Measurements from ENCODE around the gene CES1.
"Not testable (repeated sequence)": the region's sequence is repeated elsewhere in the genome, so short reads cannot be mapped to it uniquely, and the experiment has no call there.

Gene CES1

DNA sequence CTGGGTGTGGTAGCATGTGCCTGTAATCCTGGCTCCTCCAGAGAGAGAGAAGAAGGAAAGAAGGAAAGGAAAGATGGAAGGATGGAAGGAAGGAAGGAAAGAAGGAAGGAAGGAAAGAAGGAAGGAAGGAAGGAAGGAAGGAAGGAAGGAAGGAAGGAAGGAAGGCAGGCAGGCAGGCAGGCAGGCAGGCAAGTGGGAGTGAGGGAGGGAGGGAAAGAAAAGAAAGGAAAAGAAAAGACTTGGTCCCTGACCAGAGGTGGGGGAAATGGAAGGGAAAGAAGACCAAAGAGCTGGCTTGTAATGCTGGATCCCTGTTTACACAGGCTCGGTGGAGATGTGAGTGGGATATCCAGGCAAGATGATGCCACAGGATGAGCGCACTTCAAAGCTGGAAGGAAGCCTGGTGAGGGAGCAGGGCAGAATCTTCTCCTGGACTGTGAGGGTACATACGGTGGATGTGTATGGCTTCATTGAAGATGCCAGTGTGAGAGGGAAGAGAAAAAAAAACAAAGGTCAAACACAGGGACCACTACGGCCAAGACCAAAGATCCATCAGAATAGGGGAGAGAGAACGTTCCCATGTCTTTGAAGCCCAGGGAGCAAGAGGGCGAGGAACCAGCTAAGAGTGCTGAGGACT lies 2.1 kb downstream of the CES1 start:
- DNase-seq: no peak

DNA sequence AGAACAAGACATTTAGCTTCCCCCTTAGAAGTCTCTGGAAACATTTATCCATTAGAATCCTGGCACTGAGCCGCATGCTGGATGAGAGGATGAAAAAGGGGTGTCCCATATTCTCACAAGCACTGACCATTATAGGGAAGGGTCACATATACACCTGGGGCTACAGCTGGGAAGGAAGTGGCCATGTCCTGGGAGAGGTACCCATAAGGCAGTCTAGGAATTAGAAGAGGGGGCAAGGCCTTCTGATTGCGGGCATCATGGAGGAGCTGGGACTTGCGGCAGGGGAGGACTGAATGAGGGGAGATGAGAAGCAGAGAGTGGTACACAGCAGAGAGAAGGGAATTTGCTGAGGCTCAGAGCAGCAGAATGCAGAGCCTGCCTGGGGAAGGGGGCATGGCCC lies 3.7 kb downstream of the CES1 start:
- DNase-seq: not testable (repeated sequence)

DNA sequence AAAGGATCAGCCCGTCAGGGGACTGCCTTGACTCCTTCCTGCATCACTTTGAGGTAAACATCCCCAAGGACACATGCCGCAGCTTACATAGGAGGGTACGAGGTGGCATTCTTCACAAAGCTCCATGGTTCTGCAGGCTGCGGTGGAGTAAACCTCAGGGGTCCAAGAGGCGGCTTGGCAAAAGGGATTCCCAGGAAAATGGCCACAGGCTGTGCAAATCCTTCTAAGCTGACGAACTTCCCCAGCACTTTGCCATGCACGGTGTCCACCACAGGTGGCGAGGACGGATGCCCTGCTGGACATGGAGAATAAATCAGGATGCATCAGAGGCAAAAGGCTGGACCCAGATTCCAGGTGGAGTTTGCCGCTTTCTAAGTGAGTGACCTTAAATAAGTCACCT lies 4.2 kb downstream of the CES1 start:
- no peak for DNase-seq

DNA sequence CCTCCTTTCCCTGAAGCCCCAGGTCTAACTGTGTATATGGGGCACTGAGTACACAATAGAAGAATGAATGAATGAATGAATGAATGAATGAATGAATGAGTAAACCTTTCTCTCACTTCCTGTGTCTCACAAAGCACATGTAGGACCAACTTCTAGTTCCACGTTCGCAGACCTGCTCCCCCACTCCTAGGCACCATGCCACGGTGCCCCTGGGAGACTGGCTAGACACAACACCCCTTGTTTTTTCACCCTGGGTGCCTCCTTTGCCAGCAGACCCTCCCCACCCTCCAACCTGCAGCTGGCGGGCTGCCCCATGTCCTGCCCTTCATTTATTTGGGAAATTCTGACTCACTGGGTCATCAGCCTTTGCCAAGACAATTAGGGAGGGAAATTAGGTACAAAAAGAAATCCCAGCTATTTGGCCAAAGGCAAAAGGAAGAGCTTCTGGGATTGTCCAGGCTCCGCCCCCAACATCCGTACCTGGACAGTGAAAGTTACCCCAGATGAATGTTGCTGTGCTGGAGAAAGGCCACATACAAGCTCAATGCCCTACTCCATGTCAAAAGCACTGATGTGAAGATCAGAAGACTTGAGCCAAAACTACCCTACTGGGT lies 7.7 kb downstream of the CES1 start:
- DNase-seq: no peak

DNA sequence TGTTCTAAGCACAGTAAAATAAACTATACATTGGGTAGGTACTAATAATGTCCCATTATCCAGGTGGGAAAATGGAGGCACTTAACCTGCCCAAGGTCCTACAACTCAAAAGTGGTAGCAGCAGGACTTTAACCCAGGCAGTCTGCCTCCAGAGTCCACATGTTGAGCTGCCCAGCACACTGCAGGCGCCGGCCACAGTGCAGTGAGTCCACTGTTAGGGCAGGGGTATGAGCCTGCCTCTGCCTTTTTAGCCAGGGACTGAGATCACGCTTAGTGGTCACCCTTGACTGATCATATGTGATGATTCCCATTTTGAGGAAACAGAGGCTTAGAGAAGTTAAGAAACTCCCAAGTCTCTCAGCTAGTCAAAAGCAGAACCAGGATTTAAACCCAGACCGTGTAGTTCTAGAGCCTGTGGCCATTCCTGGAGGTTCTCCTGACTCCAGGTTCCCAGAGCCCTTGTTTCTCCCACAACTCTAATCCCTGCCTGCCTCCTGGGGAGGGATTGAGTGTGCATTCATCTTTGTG lies 8.4 kb downstream of the CES1 start:
- no peak for DNase-seq

DNA sequence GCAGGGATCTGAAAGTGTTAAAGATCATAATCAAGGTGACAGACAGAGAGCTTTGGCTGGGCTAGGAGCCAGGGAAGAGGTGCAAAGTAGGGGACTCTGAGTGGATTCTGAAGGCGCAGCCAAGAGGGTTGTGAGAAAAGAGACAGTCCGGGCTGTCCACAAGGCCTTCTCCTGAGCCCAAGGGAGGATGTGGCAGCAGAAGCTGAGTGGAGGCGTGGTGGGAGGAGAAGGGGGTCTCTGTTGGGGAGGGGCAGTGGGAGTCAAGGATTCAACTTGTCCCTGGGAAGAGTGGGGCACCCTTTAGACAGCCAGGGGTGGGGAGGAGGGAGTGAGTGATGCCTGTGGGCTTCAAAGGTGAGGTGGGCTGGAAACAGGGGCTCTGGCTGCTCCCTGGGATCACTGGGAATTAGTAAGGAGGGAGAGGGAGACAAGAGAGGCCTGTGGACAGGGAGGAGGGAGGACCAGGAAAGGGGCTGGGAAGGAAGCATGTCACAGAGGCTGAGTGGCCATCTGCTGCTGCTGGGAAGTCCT lies 10.6 kb downstream of the CES1 start:
- DNase-seq: no peak

DNA sequence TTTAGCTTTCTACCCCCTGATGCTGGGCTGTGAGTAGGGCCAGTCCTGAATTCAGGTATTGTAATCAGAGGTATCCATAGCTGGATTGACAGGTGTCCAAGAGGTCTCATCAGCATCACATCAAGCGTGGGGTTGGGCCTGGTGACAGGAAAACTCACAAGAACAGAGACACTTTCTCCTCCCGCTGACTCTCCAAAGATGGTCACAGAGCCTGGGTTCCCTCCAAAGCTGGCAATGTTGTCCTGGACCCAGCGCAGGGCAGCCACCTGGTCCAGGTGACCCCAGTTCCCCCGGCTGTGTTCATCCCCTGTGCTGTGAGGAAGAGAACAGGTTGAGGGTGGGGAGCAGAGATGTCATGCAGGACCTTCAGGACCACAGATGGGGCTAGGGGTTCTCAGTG lies 11.7 kb downstream of the CES1 start:
- DNase-seq: no peak

DNA sequence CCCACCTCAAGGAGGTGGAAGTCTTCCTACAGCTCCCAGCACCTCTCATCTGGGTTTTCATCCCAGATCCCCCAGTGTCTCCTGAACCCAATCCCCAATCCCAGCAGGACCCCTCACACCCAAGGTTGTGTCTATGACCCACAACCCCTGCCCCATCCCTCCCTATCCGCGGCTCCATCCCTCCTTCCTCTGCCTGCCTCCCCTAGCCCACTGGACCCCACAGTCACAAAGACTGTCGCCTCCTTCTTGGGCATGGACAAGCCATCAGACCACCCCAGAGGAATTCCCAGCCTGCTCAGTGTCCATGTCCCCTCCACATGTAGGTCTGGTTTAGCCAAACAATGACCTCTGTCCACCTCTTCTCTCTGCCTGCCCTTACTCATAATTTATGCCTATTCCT lies 12.3 kb downstream of the CES1 start:
- DNase-seq: no peak

DNA sequence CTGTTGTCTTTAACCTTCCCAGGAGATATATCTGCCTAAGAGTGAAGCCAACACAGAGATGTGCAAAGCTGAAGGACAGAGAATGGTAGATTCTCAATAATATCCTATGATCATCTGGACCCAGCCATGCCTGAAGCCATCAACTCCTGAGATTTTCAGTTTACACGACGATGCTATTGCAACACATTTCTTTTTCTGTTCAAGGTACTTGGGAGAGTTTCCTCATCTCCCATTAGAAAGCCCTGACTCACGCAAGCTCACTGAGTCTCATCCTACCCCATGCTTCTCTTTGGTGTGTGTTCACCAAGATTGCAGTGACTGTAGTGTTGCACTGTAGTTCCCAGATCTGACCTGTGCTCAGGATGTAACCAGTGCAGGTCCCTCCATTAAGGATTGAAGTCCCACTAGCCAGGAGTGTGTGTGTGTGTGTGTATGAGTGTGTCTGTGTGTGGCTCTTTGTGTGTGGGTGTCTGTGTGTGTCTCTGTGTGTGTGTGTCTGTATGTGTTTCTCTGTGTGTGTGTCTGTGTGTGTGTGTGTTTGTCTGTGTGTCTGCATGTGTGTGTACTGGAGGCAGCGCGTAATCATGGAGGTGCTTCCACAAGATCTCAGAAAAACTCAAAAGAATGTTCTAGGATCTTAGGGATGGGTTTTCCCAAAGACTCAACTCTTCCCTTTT lies 15.5 kb downstream of the CES1 start:
- no peak for DNase-seq

DNA sequence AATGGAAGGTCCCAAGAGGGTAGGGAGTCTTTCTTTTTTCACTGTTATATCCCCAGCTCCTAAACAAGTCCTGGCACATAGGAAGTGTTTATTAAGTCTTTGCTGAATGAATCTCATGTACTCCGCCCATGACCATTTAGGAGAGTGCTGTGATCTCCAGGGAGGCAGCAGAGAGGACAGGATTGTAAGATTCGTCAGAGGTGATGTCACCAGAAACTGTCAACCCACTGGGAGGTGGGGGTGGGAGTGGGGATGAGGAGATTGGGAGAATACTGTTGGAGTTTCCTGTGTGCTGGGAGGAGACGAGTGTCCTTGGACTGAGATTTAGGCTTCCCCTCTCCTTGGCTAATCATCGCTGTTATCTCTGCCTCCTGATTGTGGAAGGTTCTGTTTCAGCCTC lies 16.7 kb downstream of the CES1 start:
- DNase-seq: not testable (repeated sequence)

DNA sequence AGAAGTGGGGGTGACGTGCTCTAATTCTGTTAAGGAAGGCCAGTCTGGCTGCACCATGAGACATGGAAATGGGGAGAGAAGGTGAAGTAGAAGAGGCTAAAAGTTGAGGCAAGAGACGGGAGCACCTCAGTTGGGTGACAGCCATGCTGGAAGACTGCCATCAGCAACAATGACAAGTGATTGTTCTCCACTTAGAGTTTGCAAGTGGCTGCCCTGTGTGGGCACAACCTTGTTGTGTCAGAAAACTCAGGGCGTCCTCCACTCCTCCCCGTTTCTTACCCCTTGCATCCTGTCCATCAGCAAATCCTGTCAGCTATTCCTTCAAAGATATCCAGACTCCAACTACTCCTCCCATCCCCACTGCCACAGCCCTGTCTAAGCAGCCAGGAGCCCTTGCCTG lies 17.6 kb downstream of the CES1 start:
- DNase-seq: no peak

DNA sequence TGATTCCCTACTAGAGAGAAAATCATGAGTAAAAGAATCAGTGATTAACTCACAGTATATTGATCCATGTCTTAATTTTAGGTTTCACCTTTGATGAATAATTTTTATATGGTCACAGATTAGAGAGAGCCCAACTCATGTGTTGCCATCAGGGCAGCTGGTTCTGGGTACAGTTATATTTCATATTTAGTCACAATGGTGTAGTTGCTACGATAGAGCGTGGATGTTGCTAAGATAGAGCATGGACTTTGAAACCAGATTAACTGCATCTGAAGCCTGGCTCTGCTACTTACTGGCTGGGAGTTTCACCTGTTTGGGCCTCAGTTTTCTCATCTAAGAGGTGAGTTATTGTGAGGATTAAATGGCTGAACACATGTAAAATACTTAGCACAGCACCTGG lies 18.7 kb downstream of the CES1 start:
- DNase-seq: not testable (repeated sequence)

DNA sequence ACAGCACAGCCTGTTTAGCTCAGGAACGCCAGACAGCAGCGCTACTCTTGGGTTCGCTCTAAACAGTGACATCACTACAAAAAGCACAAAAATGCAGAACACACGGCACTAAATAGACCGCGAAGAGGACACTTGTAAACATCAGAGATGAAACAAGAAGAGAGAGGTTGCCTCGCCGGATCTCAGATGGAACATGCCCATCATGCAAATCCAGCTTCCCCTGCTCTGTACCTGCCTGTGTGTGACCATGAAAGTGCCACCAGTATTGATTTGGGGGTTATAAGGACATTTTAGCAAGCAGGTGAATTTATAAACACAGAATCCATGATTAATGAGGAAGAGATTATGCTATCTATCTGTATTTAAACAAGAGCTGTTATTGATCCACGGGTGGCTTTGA lies 19.2 kb downstream of the CES1 start:
- DNase-seq: not testable (repeated sequence)

DNA sequence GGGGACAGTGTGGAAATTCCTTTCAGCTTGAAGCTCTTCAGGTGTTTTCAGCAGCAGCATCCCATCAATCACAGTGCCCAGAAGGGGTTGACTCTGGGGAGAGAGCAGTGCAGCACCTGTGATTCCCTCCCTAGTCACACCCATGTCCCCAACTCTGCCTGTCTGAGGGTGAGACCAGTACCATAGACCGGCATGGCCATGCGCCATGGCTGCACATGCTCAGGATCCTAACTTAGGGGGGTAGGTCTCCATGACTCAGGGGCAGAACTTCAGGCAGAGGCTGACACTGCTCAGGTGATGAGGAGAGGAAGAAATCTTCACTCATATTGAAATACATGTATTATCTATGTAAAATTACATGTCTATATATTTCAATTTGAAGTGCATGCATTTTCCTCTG lies 19.9 kb downstream of the CES1 start:
- DNase-seq: no peak

DNA sequence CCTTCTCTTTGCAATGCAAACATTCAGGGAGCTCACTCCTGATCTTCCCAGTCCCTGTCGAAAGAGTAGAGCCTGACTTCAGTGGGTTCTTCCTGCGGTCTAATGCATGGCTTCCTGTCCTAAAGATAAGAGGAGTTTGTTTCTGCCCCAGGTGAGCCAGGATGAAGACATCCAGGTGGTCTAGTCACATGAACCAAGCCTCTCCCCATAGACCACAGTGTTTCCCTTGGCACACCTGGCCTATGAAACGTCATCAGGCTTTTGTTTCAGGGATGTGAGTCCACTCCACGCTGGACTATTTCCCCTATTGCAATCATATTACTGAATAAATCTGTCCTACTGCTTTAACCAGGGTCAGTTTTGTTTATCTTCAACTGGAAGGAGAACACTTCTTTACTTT lies 21.1 kb downstream of the CES1 start:
- DNase-seq: no peak

DNA sequence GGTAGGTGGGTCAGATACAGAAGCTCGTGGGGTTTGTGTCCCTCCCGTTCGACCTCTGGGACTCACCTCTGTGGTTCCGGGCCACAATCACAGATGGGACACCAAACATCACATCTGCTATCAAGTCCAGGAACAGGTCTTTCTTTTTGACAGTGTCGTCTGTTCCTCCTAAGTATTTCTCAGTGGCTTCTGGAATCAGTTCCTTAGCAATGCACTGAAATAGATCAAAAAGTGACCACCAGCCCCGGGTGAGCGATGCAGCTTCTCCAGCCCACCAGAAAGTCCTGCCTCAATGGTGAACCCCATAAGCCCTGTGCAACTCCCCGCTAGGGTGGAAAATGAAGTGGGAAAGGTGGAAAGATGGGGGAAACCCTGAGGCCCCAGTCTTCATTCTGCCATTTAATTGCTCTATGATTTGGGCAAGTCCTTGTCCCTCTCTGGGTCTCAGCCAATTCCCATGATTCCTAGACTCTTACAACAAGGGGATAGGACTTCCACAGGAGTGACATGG lies 22.4 kb downstream of the CES1 start:
- DNase-seq: no peak

DNA sequence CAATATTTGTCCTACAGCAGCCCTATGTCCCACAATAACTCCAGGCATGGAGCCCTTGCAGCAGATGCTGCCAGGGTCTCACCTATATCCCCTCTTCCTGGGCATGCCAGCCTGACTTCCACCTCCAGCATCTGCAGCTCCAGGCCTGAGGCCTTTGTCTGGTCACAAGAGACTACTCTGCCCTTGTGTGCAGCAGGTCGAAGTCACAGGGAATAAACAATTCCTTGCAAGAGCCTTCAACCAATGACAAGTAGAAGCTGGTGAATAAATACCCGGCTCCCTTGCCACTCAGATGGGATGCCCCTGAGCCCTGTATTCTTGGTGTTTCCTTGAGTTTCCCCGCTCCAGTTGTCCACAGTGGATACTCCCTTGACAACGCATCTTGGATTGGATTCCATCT lies 23.0 kb downstream of the CES1 start:
- DNase-seq: no peak

DNA sequence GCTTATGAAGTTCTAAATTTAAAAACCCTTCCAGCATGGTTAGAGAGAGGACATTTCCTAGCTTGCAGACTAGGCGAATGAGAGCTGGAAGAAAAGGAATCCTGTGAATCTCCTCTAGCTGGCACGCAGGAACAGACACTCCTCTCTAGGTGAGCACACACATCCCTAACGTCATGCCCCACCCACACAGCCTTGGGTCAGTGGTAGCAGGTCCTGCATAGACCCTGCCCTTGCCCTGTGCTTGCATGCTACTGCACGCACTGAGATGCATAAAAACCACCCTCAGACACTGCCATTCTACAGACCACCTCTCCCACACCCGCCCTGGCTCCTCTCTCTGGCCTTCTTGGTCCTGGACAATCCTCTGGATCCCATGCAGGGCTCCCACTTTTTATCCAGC lies 23.5 kb downstream of the CES1 start:
- DNase-seq: no peak

DNA sequence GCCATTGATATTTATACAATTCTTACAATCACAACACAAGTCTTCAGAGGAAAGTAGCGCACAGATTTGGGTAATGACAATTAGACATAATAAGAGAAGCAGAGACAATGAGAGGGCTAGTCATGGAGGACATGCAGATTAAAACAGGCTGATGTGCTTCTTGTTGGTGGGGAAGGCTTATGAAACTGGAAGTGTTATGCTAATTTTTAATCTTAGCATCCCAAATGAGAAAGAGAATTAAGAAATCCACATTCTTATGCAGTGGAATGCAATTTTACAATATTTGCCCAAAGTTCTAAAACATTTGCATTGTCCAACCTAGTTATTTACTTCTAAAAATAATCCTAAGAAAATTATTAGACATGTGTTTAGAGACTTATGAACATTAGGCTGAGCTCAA lies 24.6 kb downstream of the CES1 start:
- not testable (repeated sequence) for DNase-seq

DNA sequence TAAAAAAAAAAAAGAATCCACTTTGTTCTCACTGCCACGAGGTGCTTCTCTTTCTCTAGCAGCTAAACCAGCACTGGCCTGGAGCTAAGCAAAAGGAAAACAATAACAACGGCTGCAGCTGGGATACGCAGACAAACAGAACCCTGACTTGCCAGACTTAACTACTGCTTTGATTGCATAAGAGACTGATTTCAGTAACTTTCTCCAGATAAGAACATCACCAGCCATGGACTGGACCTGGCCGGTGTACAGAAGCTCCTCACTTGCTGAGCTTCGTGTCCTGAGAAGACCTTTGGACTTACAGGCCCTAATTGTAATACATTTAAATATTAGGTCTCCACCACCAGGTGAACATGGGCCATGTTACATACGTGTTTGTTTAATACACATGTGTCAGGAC lies 27.8 kb downstream of the CES1 start:
- DNase-seq: not testable (repeated sequence)

DNA sequence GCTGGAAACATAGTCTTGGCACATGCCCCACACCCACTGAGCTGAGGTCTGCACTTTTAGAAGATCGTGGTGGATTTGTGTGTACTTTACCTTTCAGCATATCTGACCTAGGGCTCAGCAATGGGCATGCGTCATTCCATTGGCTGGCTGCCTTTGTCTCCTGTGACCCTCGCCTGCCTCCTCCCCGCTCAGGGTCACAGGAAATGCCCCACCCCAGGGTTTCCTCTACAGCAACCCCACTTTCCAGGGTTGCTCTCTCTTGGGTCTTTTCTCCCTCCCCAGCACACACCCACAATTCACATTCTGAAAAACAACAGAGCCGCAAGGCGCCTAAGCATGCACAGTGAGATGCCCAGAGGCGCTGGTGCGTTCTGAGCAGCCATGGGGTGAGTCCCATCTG lies 29.2 kb downstream of the CES1 start:
- DNase-seq: not testable (repeated sequence)

DNA sequence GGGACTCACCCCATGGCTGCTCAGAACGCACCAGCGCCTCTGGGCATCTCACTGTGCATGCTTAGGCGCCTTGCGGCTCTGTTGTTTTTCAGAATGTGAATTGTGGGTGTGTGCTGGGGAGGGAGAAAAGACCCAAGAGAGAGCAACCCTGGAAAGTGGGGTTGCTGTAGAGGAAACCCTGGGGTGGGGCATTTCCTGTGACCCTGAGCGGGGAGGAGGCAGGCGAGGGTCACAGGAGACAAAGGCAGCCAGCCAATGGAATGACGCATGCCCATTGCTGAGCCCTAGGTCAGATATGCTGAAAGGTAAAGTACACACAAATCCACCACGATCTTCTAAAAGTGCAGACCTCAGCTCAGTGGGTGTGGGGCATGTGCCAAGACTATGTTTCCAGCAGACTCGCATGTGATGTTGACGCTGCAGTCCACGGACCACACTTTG lies 39.9 kb downstream of the CES1 start:
- not testable (repeated sequence) for DNase-seq

DNA sequence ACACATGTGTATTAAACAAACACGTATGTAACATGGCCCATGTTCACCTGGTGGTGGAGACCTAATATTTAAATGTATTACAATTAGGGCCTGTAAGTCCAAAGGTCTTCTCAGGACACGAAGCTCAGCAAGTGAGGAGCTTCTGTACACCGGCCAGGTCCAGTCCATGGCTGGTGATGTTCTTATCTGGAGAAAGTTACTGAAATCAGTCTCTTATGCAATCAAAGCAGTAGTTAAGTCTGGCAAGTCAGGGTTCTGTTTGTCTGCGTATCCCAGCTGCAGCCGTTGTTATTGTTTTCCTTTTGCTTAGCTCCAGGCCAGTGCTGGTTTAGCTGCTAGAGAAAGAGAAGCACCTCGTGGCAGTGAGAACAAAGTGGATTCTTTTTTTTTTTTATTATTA lies 41.4 kb downstream of the CES1 start:
- not testable (repeated sequence) for DNase-seq

DNA sequence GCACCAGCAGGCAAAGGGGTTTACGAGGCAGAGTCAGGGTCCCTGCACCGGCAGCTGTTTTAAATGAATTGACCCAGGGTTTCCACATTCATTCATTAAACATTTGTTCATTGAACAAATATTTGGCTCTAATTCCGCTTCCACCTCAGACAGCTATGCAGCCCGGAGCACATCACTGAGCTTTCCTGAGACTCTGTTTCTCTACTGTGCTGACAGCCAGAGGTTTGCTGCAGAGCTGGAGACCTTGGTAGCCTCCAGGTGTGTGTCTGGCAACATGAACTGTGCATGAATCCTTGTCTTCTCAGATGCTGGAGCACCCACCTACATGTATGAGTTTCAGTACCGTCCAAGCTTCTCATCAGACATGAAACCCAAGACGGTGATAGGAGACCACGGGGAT lies 42.7 kb downstream of the CES1 start:
- not testable (repeated sequence) for DNase-seq

All from NCI-H1092 treated with DMSO at 0.1 percent for 48 hours (cell line).